ENCODE data around the gene ACSM2B.
"Not testable (repeated sequence)": the region's sequence is repeated elsewhere in the genome, so short reads cannot be mapped to it uniquely, and the experiment has no call there.

GRCh38 chr16:20586112-20586511 lies 9.9 kb upstream of the ACSM2B start:
- TF ChIP-seq, protein P1, sequence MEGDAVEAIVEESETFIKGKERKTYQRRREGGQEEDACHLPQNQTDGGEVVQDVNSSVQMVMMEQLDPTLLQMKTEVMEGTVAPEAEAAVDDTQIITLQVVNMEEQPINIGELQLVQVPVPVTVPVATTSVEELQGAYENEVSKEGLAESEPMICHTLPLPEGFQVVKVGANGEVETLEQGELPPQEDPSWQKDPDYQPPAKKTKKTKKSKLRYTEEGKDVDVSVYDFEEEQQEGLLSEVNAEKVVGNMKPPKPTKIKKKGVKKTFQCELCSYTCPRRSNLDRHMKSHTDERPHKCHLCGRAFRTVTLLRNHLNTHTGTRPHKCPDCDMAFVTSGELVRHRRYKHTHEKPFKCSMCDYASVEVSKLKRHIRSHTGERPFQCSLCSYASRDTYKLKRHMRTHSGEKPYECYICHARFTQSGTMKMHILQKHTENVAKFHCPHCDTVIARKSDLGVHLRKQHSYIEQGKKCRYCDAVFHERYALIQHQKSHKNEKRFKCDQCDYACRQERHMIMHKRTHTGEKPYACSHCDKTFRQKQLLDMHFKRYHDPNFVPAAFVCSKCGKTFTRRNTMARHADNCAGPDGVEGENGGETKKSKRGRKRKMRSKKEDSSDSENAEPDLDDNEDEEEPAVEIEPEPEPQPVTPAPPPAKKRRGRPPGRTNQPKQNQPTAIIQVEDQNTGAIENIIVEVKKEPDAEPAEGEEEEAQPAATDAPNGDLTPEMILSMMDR (IDR thresholded peaks at IDR 0.05; ENCODE audit: low read length), result not testable (repeated sequence)
- TF ChIP-seq EZH2 (IDR thresholded peaks at IDR 0.05; ENCODE audit: borderline replicate concordance, low read length), result not testable (repeated sequence)

Measured in OCI-LY1 (cell line).